GM23248 (cell line): Measurements from ENCODE around the gene NACC1. TPM values are rescaled to one million over a fixed set of nuclear protein-coding genes. Genes with fewer than 3 reads are reported as not detected.

Experiments used
- DNase-seq: peaks from one replicate; pipeline ENCODE4 v3.0.0-alpha.2; 2015
- H2AFZ ChIP-seq: fragments of 200-600 bp; sonication (generic); 2 replicates; pipeline ENCODE4 v1.6.1; 2016; ENCODE audit warnings: antibody characterized with exemption
- H3F3A ChIP-seq: fragments of 200-600 bp; sonication (generic); 2 replicates; pipeline ENCODE4 v1.6.1; 2016; ENCODE audit warnings: mild to moderate bottlenecking, antibody characterized with exemption, mixed run types; ENCODE audit not compliant: insufficient read depth
- H3K27ac ChIP-seq: fragments of 200-600 bp; sonication (generic); 2 replicates; pipeline ENCODE4 v1.5.1; 2016; ENCODE audit warnings: mild to moderate bottlenecking
- H3K27me3 ChIP-seq: fragments of 200-600 bp; sonication (generic); replicated peaks from 2 replicates; pipeline ENCODE4 v1.6.1; 2016; ENCODE audit warnings: mild to moderate bottlenecking; ENCODE audit not compliant: insufficient read depth
- H3K36me3 ChIP-seq: fragments of 200-600 bp; sonication (generic); 2 replicates; pipeline ENCODE4 v1.6.1; 2016; ENCODE audit warnings: low read depth, mild to moderate bottlenecking
- H3K4me1 ChIP-seq: fragments of 200-600 bp; sonication (generic); 2 replicates; pipeline ENCODE4 v1.6.1; 2016; ENCODE audit warnings: mild to moderate bottlenecking; ENCODE audit not compliant: insufficient read depth
- H3K4me2 ChIP-seq: fragments of 200-600 bp; sonication (generic); one replicate; pipeline ENCODE4 v1.6.1; 2016; ENCODE audit warnings: mild to moderate bottlenecking; ENCODE audit not compliant: unreplicated experiment
- H3K4me3 ChIP-seq: fragments of 200-600 bp; sonication (generic); 2 replicates; pipeline ENCODE4 v1.5.1; 2016; ENCODE audit warnings: mild to moderate bottlenecking
- H3K79me2 ChIP-seq: fragments of 200-600 bp; sonication (generic); 2 replicates; pipeline ENCODE4 v1.6.1; 2016; ENCODE audit warnings: mild to moderate bottlenecking; ENCODE audit not compliant: insufficient read depth
- H3K9ac ChIP-seq: fragments of 200-600 bp; sonication (generic); 2 replicates; pipeline ENCODE4 v1.6.1; 2016; ENCODE audit warnings: mild to moderate bottlenecking
- H3K9me2 ChIP-seq: fragments of 200-600 bp; sonication (generic); 2 replicates; pipeline ENCODE4 v1.6.1; 2016; ENCODE audit warnings: mixed run types, mild to moderate bottlenecking, moderate library complexity; ENCODE audit not compliant: insufficient read depth
- H3K9me3 ChIP-seq: fragments of 200-600 bp; sonication (generic); one replicate; pipeline ENCODE4 v1.6.1; 2017; ENCODE audit warnings: low read depth
- H4K20me1 ChIP-seq: fragments of 200-600 bp; sonication (generic); 2 replicates; pipeline ENCODE4 v1.6.0; 2016; ENCODE audit not compliant: insufficient read depth
- EZH2 ChIP-seq: fragments of 200-600 bp; sonication (generic); IDR thresholded peaks from 2 replicates; pipeline ENCODE4 v1.6.1; 2018; ENCODE audit warnings: antibody characterized with exemption, mild to moderate bottlenecking; ENCODE audit not compliant: insufficient read depth, poor library complexity, severe bottlenecking
- EZH2phosphoT487 ChIP-seq: fragments of 200-600 bp; sonication (generic); IDR thresholded peaks from 2 replicates; pipeline ENCODE4 v1.6.1; 2018; ENCODE audit warnings: antibody characterized with exemption, moderate library complexity, mild to moderate bottlenecking, low read depth; ENCODE audit not compliant: insufficient read depth
- WGBS, 2 experiments: methylation state at CpG; one replicate each; pipeline ENCODE4 v1.1.6; 2015 to 2017; ENCODE audit warnings: low lambda C conversion rate in 2 of 2, low coverage in 1 of 2; ENCODE audit errors: missing lambda C conversion rate in 2 of 2; 5-methylcytosine and 5-hydroxymethylcytosine counted together
- in situ Hi-C: fragments of 300-500 bp; cut with MboI; formaldehyde crosslinking; loops from 2 replicates; pipeline ENCODE4 v1.15.0; 2020
- polyA plus RNA-seq: library from polyadenylated mRNA; unstranded; fragments of >200 nt; fragmentation: Nextera tagmentation; extraction: Ambion mirVana; gene quantifications from 2 replicates; pipeline ENCODE4 v1.2.1, GENCODE V29; 2016
- total RNA-seq: library from RNA; depleted of rRNA; stranded (reverse); fragments of >200 nt; shearing (Covaris generic); gene quantifications from 2 replicates; pipeline ENCODE4 v1.2.3, GENCODE V29; 2014

NACC1 gene
- total and polyA plus RNA-seq, 2 experiments from 2014 or later: 1.4 to 104 TPM

- Histone ChIP-seq H4K20me1 (no peaks in the 10 kb centered on the region), H3K79me2 (peaks cover 83% of the 10 kb centered on the region), H3K4me3 (no peak overlapping the region), H3K27ac (peak overlapping the region; percentile 51), H2AFZ (no peak overlapping the region), H3K27me3 (no peaks in the 10 kb centered on the region), H3K9me3 (no peaks in the 10 kb centered on the region), H3F3A (peaks cover 5% of the 10 kb centered on the region; the same call in 1 of the 2 replicates), H3K9ac (peak overlapping the region; percentile 54), H3K9me2 (no peaks in the 10 kb centered on the region), H3K4me1 (peaks cover 16% of the 10 kb centered on the region), H3K36me3 (peaks cover 45% of the 10 kb centered on the region), H3K4me2 (peak overlapping the region; percentile 40)
- WGBS, 2 experiments: 59 to 60% methylated on average over 12 of the region's 12 CpGs
- in situ Hi-C loops: no loop called here
- no peak for DNase-seq
- no peak for TF ChIP-seq EZH2
- no peak for TF ChIP-seq EZH2phosphoT487
Observed at GRCh38 chr19:13078897-13079541, 39.0 kb upstream of the NACC1 start.

GRCh38 chr19:13079542-13079986, 38.5 kb upstream of the NACC1 start:
- in situ Hi-C loops: no loop called here
- Histone ChIP-seq H3K9me3 (no peaks in the 10 kb centered on the region), H3K27me3 (no peaks in the 10 kb centered on the region), H3K27ac (peak overlapping the region; percentile 51), H3K9ac (peak overlapping the region; percentile 54), H3K9me2 (no peaks in the 10 kb centered on the region), H3K79me2 (peaks cover 83% of the 10 kb centered on the region), H3F3A (peaks cover 8% of the 10 kb centered on the region; the same call in 1 of the 2 replicates), H4K20me1 (no peaks in the 10 kb centered on the region), H2AFZ (no peak overlapping the region), H3K4me1 (peaks cover 16% of the 10 kb centered on the region), H3K4me2 (peak overlapping the region; percentile 40), H3K36me3 (peaks cover 50% of the 10 kb centered on the region), H3K4me3 (no peak overlapping the region)
- 40% methylated on average over 11 to 16 of the region's 16 CpGs for WGBS, 2 experiments
- peak; percentile 62 for DNase-seq
- TF ChIP-seq EZH2phosphoT487 (no peak), EZH2 (no peak)

GRCh38 chr19:13082192-13083007, 35.7 kb upstream of the NACC1 start:
- Histone ChIP-seq H3K27me3 (no peaks in the 10 kb centered on the region), H3F3A (peaks cover 13% of the 10 kb centered on the region; the same call in 1 of the 2 replicates), H4K20me1 (no peaks in the 10 kb centered on the region), H3K4me3 (no peak overlapping the region), H3K9ac (0 out of 2 replicates have a peak overlapping the region, but pooled peaks have one; percentile 27), H2AFZ (no peak overlapping the region), H3K9me2 (no peaks in the 10 kb centered on the region), H3K4me1 (peaks cover 12% of the 10 kb centered on the region), H3K9me3 (no peaks in the 10 kb centered on the region), H3K27ac (no peak overlapping the region), H3K79me2 (peaks cover 77% of the 10 kb centered on the region), H3K36me3 (peaks cover 38% of the 10 kb centered on the region), H3K4me2 (no peak overlapping the region)
- peak; percentile 63 for DNase-seq
- no peak for TF ChIP-seq EZH2phosphoT487
- TF ChIP-seq EZH2: no peak
- WGBS, 2 experiments: 50 to 58% methylated on average over 14 of the region's 14 CpGs
- in situ Hi-C loops: no loop called here

- Histone ChIP-seq H2AFZ (no peak overlapping the region), H3K36me3 (peaks cover 33% of the 10 kb centered on the region), H3K4me3 (no peak overlapping the region), H3K4me1 (peaks cover 12% of the 10 kb centered on the region), H3K9ac (no peak overlapping the region), H3K4me2 (no peak overlapping the region), H3F3A (peaks cover 13% of the 10 kb centered on the region; the same call in 1 of the 2 replicates), H3K9me3 (no peaks in the 10 kb centered on the region), H3K79me2 (peaks cover 75% of the 10 kb centered on the region), H3K27me3 (no peaks in the 10 kb centered on the region), H3K9me2 (no peaks in the 10 kb centered on the region), H4K20me1 (no peaks in the 10 kb centered on the region), H3K27ac (no peak overlapping the region)
- 72% methylated on average over 7 of the region's 7 CpGs for WGBS, 2 experiments
- no peak for TF ChIP-seq EZH2
- TF ChIP-seq EZH2phosphoT487: no peak
- no peak for DNase-seq
- in situ Hi-C loops: no loop called here
Observed at GRCh38 chr19:13083008-13083404, 35.1 kb upstream of the NACC1 start.
